ENCODE measurements around the gene PRKAB1. TPM values are rescaled to one million over a fixed set of nuclear protein-coding genes. Genes with fewer than 3 reads are reported as not detected.

Gene PRKAB1
- total RNA-seq, 2 donors from 2014 or later, result 19.0 to 31.9 TPM

GRCh38 chr12:119674560-119674959 lies 6.6 kb downstream of the PRKAB1 start:
- Histone ChIP-seq H3K4me3 (no peak overlapping the region), H3K27ac (peak overlapping the region in 1 of 2 donors; percentile 19), H3K27me3 (replicated peaks; ENCODE audit: insufficient read depth) (no peaks in the 10 kb centered on the region), H3K9me3 (no peaks in the 10 kb centered on the region), H3K36me3 (peaks cover 57% of the 10 kb centered on the region), H3K4me1 (ENCODE audit: control insufficient read depth in 1 of 2, low read depth in 2 of 2) (peaks cover 0 to 10% of the 10 kb centered on the region in 2 donors)
- TF ChIP-seq CTCF (IDR thresholded peaks at IDR 0.05), result no peak
- DNase-seq (ENCODE audit: low spot score) (no peak), ATAC-seq (ENCODE audit: insufficient number of reproducible peaks, low FRiP score, low read depth) (no peak)

GRCh38 chr12:119676022-119676421 lies 8.1 kb downstream of the PRKAB1 start:
- peaks cover 72% of the 10 kb centered on the region for H3K36me3 ChIP-seq
- H3K4me3 ChIP-seq, result no peak overlapping the region
- ATAC-seq (ENCODE audit: insufficient number of reproducible peaks, low FRiP score, low read depth) (no peak), DNase-seq (ENCODE audit: low spot score) (no peak)
- H3K9me3 ChIP-seq, result no peaks in the 10 kb centered on the region
- H3K4me1 ChIP-seq (ENCODE audit: control insufficient read depth in 1 of 2, low read depth in 2 of 2), result no peaks in the 10 kb centered on the region
- H3K27me3 ChIP-seq (replicated peaks; ENCODE audit: insufficient read depth), result no peaks in the 10 kb centered on the region
- H3K27ac ChIP-seq, result no peak overlapping the region
- no peak for TF ChIP-seq CTCF (IDR thresholded peaks at IDR 0.05)

GRCh38 chr12:119676573-119676972 lies 8.6 kb downstream of the PRKAB1 start:
- H3K9me3 ChIP-seq, result no peaks in the 10 kb centered on the region
- no peak for DNase-seq (ENCODE audit: low spot score)
- no peak for TF ChIP-seq CTCF (IDR thresholded peaks at IDR 0.05)
- H3K4me3 ChIP-seq, result no peak overlapping the region
- peaks cover 71% of the 10 kb centered on the region for H3K36me3 ChIP-seq
- H3K27me3 ChIP-seq (replicated peaks; ENCODE audit: insufficient read depth), result no peaks in the 10 kb centered on the region
- ATAC-seq (ENCODE audit: insufficient number of reproducible peaks, low FRiP score, low read depth), result no peak
- no peaks in the 10 kb centered on the region for H3K4me1 ChIP-seq (ENCODE audit: control insufficient read depth in 1 of 2, low read depth in 2 of 2)
- no peak overlapping the region for H3K27ac ChIP-seq

- Histone ChIP-seq H3K27ac (no peak overlapping the region), H3K36me3 (peaks cover 62% of the 10 kb centered on the region)
- DNase-seq (ENCODE audit: low spot score), result no peak
Observed at GRCh38 chr12:119678459-119678858, 10.5 kb downstream of the PRKAB1 start.

GRCh38 chr12:119679081-119679480 lies 11.1 kb downstream of the PRKAB1 start:
- peaks cover 56% of the 10 kb centered on the region for H3K36me3 ChIP-seq
- TF ChIP-seq CTCF (IDR thresholded peaks at IDR 0.05), result no peak

More at GRCh38 chr12:119678459-119678858, 10.5 kb downstream of the PRKAB1 start:
- no peak for TF ChIP-seq CTCF (IDR thresholded peaks at IDR 0.05)
- Histone ChIP-seq H3K27me3 (replicated peaks; ENCODE audit: insufficient read depth) (no peaks in the 10 kb centered on the region), H3K9me3 (no peaks in the 10 kb centered on the region), H3K4me1 (ENCODE audit: control insufficient read depth in 1 of 2, low read depth in 2 of 2) (no peaks in the 10 kb centered on the region), H3K4me3 (no peak overlapping the region)
- ATAC-seq (ENCODE audit: insufficient number of reproducible peaks, low FRiP score, low read depth), result no peak

More at GRCh38 chr12:119679081-119679480, 11.1 kb downstream of the PRKAB1 start:
- no peak overlapping the region for H3K27ac ChIP-seq
- no peak for DNase-seq (ENCODE audit: low spot score)
- ATAC-seq (ENCODE audit: insufficient number of reproducible peaks, low FRiP score, low read depth), result no peak
- no peaks in the 10 kb centered on the region for H3K9me3 ChIP-seq
- no peaks in the 10 kb centered on the region for H3K27me3 ChIP-seq (replicated peaks; ENCODE audit: insufficient read depth)
- H3K4me3 ChIP-seq, result no peak overlapping the region
- H3K4me1 ChIP-seq (ENCODE audit: control insufficient read depth in 1 of 2, low read depth in 2 of 2), result no peaks in the 10 kb centered on the region

All from thoracic aorta (tissue), 2 donors.